ENCODE measurements around the gene PADI2. TPM values are rescaled to one million over a fixed set of nuclear protein-coding genes. Genes with fewer than 3 reads are reported as not detected.

Gene PADI2
- total RNA-seq, 1 donor from 2014 or later: 0.49 TPM

GRCh38 chr1:17137441-17137840, 18.2 kb upstream of the PADI2 start:
- no peaks in the 10 kb centered on the region for H3K9me3 ChIP-seq (replicated peaks)
- DNase-seq: no peak
- H3K4me1 ChIP-seq: no peaks in the 10 kb centered on the region
- TF ChIP-seq CTCF (IDR thresholded peaks at IDR 0.05; ENCODE audit: borderline replicate concordance): no peak
- no peaks in the 10 kb centered on the region for H3K36me3 ChIP-seq
- H3K4me3 ChIP-seq: no peak overlapping the region
- no peak overlapping the region for H3K27ac ChIP-seq (replicated peaks)
- H3K27me3 ChIP-seq (ENCODE audit: low read depth): peaks cover 91% of the 10 kb centered on the region
- intact Hi-C loops (cut with micrococcal nuclease): no loop called here

GRCh38 chr1:17136936-17137335, 17.7 kb upstream of the PADI2 start:
- peaks cover 90% of the 10 kb centered on the region for H3K27me3 ChIP-seq (ENCODE audit: low read depth)
- DNase-seq: no peak
- intact Hi-C loops (cut with micrococcal nuclease): no loop called here
- H3K9me3 ChIP-seq (replicated peaks): no peaks in the 10 kb centered on the region
- no peaks in the 10 kb centered on the region for H3K36me3 ChIP-seq
- no peaks in the 10 kb centered on the region for H3K4me1 ChIP-seq
- TF ChIP-seq CTCF (IDR thresholded peaks at IDR 0.05; ENCODE audit: borderline replicate concordance): no peak
- no peak overlapping the region for H3K4me3 ChIP-seq
- H3K27ac ChIP-seq (replicated peaks): no peak overlapping the region

- Histone ChIP-seq H3K36me3 (no peaks in the 10 kb centered on the region), H3K4me1 (no peaks in the 10 kb centered on the region), H3K9me3 (replicated peaks) (no peaks in the 10 kb centered on the region), H3K4me3 (no peak overlapping the region), H3K27me3 (ENCODE audit: low read depth) (peaks cover 86% of the 10 kb centered on the region), H3K27ac (replicated peaks) (no peak overlapping the region)
- TF ChIP-seq CTCF (IDR thresholded peaks at IDR 0.05; ENCODE audit: borderline replicate concordance): no peak
- DNase-seq: no peak
- intact Hi-C loops (cut with micrococcal nuclease): no loop called here
Observed at GRCh38 chr1:17136145-17136544, 16.9 kb upstream of the PADI2 start.

GRCh38 chr1:17135530-17135929, 16.3 kb upstream of the PADI2 start:
- TF ChIP-seq CTCF (IDR thresholded peaks at IDR 0.05; ENCODE audit: borderline replicate concordance): no peak
- no peak for DNase-seq
- Histone ChIP-seq H3K27ac (replicated peaks) (no peak overlapping the region), H3K27me3 (ENCODE audit: low read depth) (peaks cover 82% of the 10 kb centered on the region), H3K9me3 (replicated peaks) (no peaks in the 10 kb centered on the region), H3K36me3 (no peaks in the 10 kb centered on the region), H3K4me3 (no peak overlapping the region), H3K4me1 (no peaks in the 10 kb centered on the region)
- intact Hi-C loops (cut with micrococcal nuclease): no loop called here

- Histone ChIP-seq H3K9me3 (replicated peaks) (no peaks in the 10 kb centered on the region), H3K4me1 (no peaks in the 10 kb centered on the region), H3K36me3 (no peaks in the 10 kb centered on the region), H3K27me3 (ENCODE audit: low read depth) (peaks cover 74% of the 10 kb centered on the region), H3K27ac (replicated peaks) (no peak overlapping the region), H3K4me3 (no peak overlapping the region)
- TF ChIP-seq CTCF (IDR thresholded peaks at IDR 0.05; ENCODE audit: borderline replicate concordance): no peak
- intact Hi-C loops (cut with micrococcal nuclease): no loop called here
- DNase-seq: no peak
Observed at GRCh38 chr1:17134724-17135123, 15.5 kb upstream of the PADI2 start.

- no peak overlapping the region for H3K4me3 ChIP-seq
- intact Hi-C loops (cut with micrococcal nuclease): no loop called here
- DNase-seq: no peak
- H3K9me3 ChIP-seq (replicated peaks): no peaks in the 10 kb centered on the region
- no peaks in the 10 kb centered on the region for H3K36me3 ChIP-seq
- no peak for TF ChIP-seq CTCF (IDR thresholded peaks at IDR 0.05; ENCODE audit: borderline replicate concordance)
- H3K27me3 ChIP-seq (ENCODE audit: low read depth): peaks cover 67% of the 10 kb centered on the region
- H3K27ac ChIP-seq (replicated peaks): no peak overlapping the region
- H3K4me1 ChIP-seq: no peaks in the 10 kb centered on the region
Observed at GRCh38 chr1:17134034-17134433, 14.8 kb upstream of the PADI2 start.
